C4-2B (cell line): ENCODE data around the gene KLRG1.

Experiments
- H3K27ac ChIP-seq: fragments of 450-650 bp; 2 replicates; pipeline ENCODE4 v1.5.1; 2017
- ZFX ChIP-seq: fragments of 450-650 bp; IDR thresholded peaks from 2 replicates; pipeline ENCODE4 v1.6.1; 2017
- TF ChIP-seq, protein P1 (sequence below): fragments of 450-650 bp; conservative IDR thresholded peaks from 2 replicates; pipeline ENCODE4 v1.5.1; 2017; ENCODE audit warnings: mild to moderate bottlenecking

The KLRG1 gene

DNA sequence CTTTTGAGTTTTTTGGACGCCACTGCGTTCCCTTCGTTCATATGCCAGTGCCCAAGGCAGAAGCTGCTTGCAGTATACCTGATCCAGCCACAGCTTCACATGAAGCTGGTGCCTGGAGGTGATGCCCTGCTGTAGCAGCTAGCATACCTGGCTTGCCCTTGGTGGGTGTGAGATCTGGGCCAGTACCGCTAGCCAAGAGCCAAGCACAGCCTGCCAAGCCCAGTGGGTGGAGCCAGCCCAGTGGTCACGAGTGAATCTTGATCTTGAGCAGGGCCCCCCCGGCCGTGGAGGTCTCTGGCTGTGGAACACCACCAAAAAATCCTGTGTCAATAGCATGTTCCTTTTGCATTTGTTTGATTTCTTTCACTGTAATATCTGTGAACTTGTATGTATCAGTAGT, 32.6 kb upstream of the KLRG1 start:
- TF ChIP-seq ZFX, result no peak
- TF ChIP-seq, protein P1, sequence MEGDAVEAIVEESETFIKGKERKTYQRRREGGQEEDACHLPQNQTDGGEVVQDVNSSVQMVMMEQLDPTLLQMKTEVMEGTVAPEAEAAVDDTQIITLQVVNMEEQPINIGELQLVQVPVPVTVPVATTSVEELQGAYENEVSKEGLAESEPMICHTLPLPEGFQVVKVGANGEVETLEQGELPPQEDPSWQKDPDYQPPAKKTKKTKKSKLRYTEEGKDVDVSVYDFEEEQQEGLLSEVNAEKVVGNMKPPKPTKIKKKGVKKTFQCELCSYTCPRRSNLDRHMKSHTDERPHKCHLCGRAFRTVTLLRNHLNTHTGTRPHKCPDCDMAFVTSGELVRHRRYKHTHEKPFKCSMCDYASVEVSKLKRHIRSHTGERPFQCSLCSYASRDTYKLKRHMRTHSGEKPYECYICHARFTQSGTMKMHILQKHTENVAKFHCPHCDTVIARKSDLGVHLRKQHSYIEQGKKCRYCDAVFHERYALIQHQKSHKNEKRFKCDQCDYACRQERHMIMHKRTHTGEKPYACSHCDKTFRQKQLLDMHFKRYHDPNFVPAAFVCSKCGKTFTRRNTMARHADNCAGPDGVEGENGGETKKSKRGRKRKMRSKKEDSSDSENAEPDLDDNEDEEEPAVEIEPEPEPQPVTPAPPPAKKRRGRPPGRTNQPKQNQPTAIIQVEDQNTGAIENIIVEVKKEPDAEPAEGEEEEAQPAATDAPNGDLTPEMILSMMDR, result no peak
- no peak overlapping the region for H3K27ac ChIP-seq

DNA sequence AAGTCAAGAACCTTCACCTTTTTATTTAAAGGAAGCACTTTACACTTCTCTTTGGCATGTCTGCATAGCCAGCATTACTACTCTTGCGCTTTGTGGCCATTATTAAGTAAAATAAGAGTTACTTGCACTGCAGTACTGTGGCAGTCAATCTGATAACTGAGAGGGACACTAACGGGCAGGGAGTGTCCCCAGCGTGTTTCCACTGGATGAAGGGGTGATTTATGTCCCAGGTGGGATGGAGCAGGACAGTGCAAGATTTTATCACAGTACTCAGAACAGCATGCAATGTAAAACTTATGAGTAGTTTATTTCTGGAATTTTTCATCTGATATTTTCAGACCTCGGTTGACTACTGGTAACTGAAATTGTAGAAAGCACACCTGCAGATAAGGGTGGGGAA, 31.8 kb upstream of the KLRG1 start:
- no peak overlapping the region for H3K27ac ChIP-seq
- TF ChIP-seq, protein P1, result no peak
- TF ChIP-seq ZFX, result no peak

DNA sequence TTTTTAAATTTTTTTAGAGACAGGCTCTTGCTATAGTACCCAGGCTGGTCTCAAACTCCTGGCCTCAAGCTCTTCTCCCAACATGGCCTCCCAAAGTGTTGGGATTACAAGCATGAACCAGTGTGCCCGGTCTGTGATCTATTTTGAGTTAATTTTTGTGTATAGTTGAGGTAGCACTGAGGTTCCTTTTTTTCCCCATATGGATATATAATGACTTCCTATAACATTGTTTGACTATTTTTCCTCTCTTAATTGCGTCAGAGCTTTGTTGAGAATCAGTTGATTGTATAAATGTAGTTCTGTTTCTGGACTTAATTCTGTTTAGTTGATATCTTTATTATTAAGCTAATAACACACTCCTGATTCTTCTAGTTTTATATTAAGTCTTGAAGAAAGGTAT, 31.3 kb upstream of the KLRG1 start:
- no peak overlapping the region for H3K27ac ChIP-seq
- no peak for TF ChIP-seq ZFX
- TF ChIP-seq, protein P1, result no peak

DNA sequence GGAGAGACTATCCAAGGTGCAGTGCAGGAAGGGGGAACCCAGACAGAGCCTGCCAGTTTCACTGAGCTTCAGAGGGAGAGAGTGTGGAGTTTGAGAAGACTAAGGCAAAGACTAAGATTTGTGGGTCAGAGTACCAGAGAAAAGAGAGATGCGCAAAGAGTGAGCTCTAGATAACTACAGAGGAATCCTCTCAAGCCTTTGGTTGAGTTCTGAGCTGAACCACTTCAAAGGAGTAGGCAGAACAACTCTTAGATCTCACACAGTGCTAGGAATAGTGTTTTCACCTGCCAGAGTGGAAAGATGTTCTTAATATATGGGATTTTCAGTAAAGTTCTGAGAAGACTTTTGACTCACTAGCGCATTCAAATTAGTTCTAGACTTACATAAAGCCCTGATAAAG, 29.2 kb upstream of the KLRG1 start:
- TF ChIP-seq ZFX, result no peak
- TF ChIP-seq, protein P1, result no peak
- H3K27ac ChIP-seq, result no peak overlapping the region

DNA sequence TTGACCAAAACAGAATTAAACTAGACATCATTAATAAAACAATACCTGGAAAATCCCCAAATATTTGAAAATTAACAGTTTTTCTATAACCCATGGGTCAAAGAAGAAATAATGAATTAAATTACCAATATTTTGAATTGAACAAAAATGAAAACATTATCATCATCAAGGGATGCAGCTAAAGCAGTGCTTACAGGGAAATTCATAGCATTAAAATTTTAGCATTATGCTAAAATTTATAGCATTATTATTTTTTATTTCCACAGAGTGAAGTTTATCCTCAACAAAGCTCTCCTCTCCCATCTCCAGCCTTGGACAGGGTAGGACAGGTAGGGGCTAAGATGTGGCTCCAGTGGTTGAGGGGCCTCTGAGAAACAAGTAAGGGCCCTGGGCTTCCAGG, 20.6 kb upstream of the KLRG1 start:
- TF ChIP-seq, protein P1, result no peak
- no peak for TF ChIP-seq ZFX
- no peak overlapping the region for H3K27ac ChIP-seq

DNA sequence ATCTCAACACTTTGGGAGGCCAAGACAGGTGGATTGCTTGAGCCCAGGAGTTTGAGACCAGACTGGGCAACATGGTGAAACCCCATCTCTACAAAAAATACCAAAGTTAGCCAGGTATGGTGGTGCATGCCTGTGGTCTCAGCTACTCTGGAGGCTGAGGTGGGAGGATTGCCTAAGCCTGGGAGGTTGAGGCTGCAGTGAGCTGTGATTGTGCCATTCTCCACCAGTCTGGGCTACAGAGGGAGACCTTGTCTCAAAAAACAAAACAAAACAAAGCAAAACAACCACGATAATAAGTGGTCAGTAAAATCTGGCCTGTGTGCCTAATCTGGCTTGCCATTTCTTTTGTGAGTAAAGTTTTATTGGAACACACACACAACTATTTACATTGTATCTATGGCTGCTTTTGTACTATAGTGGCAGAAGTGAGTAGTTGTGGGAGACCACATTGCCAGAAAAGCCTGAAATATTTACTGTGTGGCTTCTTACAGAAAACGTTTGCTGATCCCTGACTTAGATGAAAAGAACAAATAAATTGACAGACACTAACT, 19.4 kb upstream of the KLRG1 start:
- peak overlapping the region; percentile 11; the same call in 1 of the 2 replicates for H3K27ac ChIP-seq

DNA sequence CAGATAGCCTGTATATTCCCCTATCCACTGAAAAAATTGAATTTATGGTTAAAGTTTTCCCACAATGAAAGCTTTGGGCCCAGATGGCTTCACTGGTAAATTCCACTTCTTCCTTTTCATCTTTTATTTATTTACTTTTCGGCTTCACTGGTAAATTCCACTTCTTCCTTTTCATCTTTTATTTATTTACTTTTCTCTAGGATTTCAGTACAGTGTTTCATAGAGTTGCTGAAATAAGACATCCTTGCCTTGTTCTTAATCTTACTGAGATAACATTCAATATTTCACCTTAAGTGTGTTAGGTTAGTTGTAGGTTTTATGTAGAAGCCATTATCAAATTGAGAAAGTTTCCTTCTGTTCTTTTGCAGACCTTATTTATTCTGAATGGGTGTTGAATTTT, 18.9 kb upstream of the KLRG1 start:
- TF ChIP-seq, protein P1, result no peak
- no peak for TF ChIP-seq ZFX
- no peak overlapping the region for H3K27ac ChIP-seq

More for the DNA sequence above, 19.4 kb upstream of the KLRG1 start:
- TF ChIP-seq, protein P1, result no peak
- TF ChIP-seq ZFX, result no peak
